Nephron progenitor cell (in vitro differentiated cells): ENCODE data around the gene SERPINE1.

Experiments
- DNase-seq: peaks from one replicate; pipeline ENCODE4 v3.0.0; 2021
- H3K27ac Mint-ChIP-seq: 2 replicates; pipeline ENCODE4 v1.8.0; 2021; ENCODE audit warnings: mild to moderate bottlenecking, moderate library complexity, mixed read lengths
- H3K27me3 Mint-ChIP-seq: 2 replicates; pipeline ENCODE4 v1.8.0; 2021; ENCODE audit warnings: mild to moderate bottlenecking, low read depth, mixed read lengths; ENCODE audit not compliant: poor library complexity
- H3K36me3 Mint-ChIP-seq: 2 replicates; pipeline ENCODE4 v1.8.0; 2021; ENCODE audit warnings: low read depth, mixed read lengths
- H3K4me1 Mint-ChIP-seq: 2 replicates; pipeline ENCODE4 v1.8.0; 2021; ENCODE audit warnings: mixed read lengths
- H3K4me3 Mint-ChIP-seq: 2 replicates; pipeline ENCODE4 v1.8.0; 2021; ENCODE audit warnings: mild to moderate bottlenecking, moderate library complexity, mixed read lengths
- H3K9me3 Mint-ChIP-seq: 2 replicates; pipeline ENCODE4 v1.8.0; 2021; ENCODE audit warnings: mild to moderate bottlenecking, moderate library complexity, mixed read lengths
- TF ChIP-seq, protein P1 (sequence below): fragments of 200-600 bp; sonication (generic); IDR thresholded peaks from 2 replicates; pipeline ENCODE4 v1.5.0; 2021; ENCODE audit warnings: antibody characterized with exemption

SERPINE1 gene

GRCh38 chr7:101169838-101170551 is 43.1 kb downstream of the SERPINE1 start:
- TF ChIP-seq, protein P1, sequence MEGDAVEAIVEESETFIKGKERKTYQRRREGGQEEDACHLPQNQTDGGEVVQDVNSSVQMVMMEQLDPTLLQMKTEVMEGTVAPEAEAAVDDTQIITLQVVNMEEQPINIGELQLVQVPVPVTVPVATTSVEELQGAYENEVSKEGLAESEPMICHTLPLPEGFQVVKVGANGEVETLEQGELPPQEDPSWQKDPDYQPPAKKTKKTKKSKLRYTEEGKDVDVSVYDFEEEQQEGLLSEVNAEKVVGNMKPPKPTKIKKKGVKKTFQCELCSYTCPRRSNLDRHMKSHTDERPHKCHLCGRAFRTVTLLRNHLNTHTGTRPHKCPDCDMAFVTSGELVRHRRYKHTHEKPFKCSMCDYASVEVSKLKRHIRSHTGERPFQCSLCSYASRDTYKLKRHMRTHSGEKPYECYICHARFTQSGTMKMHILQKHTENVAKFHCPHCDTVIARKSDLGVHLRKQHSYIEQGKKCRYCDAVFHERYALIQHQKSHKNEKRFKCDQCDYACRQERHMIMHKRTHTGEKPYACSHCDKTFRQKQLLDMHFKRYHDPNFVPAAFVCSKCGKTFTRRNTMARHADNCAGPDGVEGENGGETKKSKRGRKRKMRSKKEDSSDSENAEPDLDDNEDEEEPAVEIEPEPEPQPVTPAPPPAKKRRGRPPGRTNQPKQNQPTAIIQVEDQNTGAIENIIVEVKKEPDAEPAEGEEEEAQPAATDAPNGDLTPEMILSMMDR, result peak; percentile 85
- no peak overlapping the region for H3K4me3 Mint-ChIP-seq
- H3K9me3 Mint-ChIP-seq, result no peaks in the 10 kb centered on the region
- peaks cover 76% of the 10 kb centered on the region for H3K4me1 Mint-ChIP-seq
- H3K36me3 Mint-ChIP-seq, result no peaks in the 10 kb centered on the region
- DNase-seq, result peak; percentile 93
- H3K27ac Mint-ChIP-seq, result no peak overlapping the region
- H3K27me3 Mint-ChIP-seq, result peaks cover 100% of the 10 kb centered on the region

DNA sequence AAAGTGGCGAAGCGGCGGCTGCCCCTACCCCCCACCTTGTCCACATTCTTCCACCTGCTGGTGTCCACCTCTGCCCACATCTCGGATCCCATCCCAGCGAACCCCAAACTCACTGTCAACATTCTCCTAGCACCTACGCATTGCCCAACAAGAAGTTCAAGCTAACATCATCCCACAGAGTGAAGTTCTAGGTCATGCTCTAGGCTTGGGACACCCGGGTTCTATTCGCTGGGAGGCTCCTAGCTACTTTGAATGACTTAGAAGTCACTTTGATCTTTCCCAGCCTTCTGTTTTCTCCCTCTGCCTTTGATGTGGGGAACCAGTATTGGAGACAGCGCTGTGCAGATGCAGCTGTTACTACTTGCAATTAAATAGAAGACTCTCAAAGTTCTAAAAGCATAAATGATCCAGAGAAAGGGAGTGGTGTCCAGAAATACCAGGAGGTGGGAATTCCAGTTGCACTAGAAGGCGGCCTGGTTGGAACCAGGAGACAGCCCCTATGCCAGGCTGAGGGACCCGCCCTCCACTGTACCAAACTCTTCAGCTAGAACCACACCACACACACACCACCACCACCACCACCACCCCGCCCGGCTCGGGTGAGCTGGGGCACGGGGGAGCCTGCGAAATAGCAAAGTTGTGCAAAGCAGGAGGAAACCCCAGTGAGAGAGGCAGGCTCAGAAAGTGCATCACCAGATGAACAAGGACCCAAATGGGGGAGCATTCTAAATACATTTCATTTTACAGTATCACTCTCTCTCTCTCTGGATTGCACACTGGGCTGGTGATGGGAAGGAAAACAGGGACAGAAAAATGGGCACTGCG is 43.9 kb downstream of the SERPINE1 start:
- Mint-ChIP-seq H3K4me3 (peak overlapping the region; percentile 12), H3K36me3 (no peaks in the 10 kb centered on the region), H3K27me3 (peaks cover 100% of the 10 kb centered on the region), H3K4me1 (peaks cover 68% of the 10 kb centered on the region), H3K27ac (no peak overlapping the region), H3K9me3 (no peaks in the 10 kb centered on the region)
- TF ChIP-seq, protein P1, result no peak
- no peak for DNase-seq

DNA sequence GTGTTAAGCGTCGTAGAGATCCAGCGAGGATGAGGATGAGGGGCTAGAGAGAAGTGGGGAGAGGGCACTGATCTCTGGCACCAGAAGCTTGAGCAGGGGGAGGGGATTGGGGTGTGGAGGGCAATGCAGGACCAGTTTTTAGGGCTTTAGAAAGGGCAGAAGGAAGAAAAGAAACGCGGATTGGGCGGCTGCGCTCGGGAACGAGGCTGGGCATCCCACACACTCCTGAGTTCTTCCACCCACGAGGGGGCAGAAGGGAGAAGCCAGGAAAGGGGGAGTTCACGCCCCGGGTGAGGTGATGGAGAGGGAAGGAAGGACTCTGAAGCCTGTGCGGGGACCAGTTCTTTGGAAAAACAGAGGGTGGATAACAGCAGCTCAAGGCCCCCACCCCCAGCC is 44.5 kb downstream of the SERPINE1 start:
- Mint-ChIP-seq H3K36me3 (no peaks in the 10 kb centered on the region), H3K9me3 (no peaks in the 10 kb centered on the region), H3K27me3 (peaks cover 100% of the 10 kb centered on the region), H3K4me3 (peak overlapping the region; percentile 12), H3K27ac (no peak overlapping the region), H3K4me1 (peaks cover 61% of the 10 kb centered on the region)
- TF ChIP-seq, protein P1, result no peak
- no peak for DNase-seq

GRCh38 chr7:101172005-101172853 is 45.3 kb downstream of the SERPINE1 start:
- H3K4me3 Mint-ChIP-seq, result peak overlapping the region; percentile 12
- no peak overlapping the region for H3K27ac Mint-ChIP-seq
- DNase-seq, result no peak
- H3K36me3 Mint-ChIP-seq, result no peaks in the 10 kb centered on the region
- TF ChIP-seq, protein P1, result no peak
- H3K27me3 Mint-ChIP-seq, result peaks cover 100% of the 10 kb centered on the region
- H3K9me3 Mint-ChIP-seq, result no peaks in the 10 kb centered on the region
- peaks cover 55% of the 10 kb centered on the region for H3K4me1 Mint-ChIP-seq

GRCh38 chr7:101172854-101173751 is 46.2 kb downstream of the SERPINE1 start:
- no peaks in the 10 kb centered on the region for H3K9me3 Mint-ChIP-seq
- no peak for DNase-seq
- peak overlapping the region; percentile 45 for H3K4me3 Mint-ChIP-seq
- H3K4me1 Mint-ChIP-seq, result peaks cover 46% of the 10 kb centered on the region
- no peaks in the 10 kb centered on the region for H3K36me3 Mint-ChIP-seq
- TF ChIP-seq, protein P1, result no peak
- peaks cover 100% of the 10 kb centered on the region for H3K27me3 Mint-ChIP-seq
- H3K27ac Mint-ChIP-seq, result no peak overlapping the region
